LNCaP clone FGC (cell line): ENCODE results near the gene G6PD.

Experiments used
- DNase-seq: peaks from one replicate; pipeline ENCODE4 v3.0.0-alpha.2; 2011; ENCODE audit warnings: low read depth
- H3K4me3 ChIP-seq: 2 replicates; pipeline ENCODE4 v1.5.1; 2011; ENCODE audit warnings: mild to moderate bottlenecking, low read depth, low read length, control low read depth
- TF ChIP-seq, protein P1 (sequence below): IDR thresholded peaks from 2 replicates; pipeline ENCODE4 v1.5.1; 2012; ENCODE audit warnings: mild to moderate bottlenecking; ENCODE audit not compliant: control insufficient read depth, insufficient read depth; ENCODE audit errors: extremely low read depth

The G6PD gene

DNA sequence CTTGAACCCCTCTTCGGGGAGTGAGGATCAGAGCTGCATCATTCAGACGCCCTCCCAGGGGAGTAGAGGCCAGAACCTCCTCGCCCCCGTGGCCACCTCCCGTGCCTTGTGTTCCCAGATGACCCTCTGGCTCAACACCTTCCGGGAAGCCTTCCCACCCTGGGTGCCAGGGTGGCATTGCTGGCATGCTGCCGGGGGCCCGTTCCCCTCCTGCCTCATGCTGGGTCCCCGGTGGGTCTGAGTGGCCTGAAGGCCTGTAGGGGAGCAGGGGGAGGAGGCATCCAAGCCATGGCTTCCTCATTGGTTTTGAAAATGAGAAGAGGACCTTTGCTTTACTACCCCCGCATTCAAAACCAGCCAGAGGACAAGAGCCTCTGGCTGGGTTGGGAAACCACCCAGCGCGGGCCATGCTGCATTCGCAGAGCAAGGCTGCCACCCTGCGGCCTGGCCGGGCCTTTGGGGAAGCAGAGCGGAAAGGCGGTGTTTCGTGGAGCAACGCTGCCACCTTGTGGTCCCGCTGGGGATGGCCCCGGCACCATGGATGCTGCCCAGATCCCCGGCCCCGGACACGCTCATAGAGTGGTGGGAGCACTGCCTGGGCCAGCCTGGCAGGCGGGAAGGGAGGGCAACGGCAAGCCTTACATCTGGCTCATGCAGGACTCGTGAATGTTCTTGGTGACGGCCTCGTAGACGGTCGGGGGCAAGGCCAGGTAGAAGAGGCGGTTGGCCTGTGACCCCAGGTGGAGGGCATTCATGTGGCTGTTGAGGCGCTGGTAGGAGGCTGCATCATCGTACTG is 11.9 kb downstream of the G6PD start:
- no peak overlapping the region for H3K4me3 ChIP-seq
- DNase-seq = no peak
- TF ChIP-seq, protein P1, sequence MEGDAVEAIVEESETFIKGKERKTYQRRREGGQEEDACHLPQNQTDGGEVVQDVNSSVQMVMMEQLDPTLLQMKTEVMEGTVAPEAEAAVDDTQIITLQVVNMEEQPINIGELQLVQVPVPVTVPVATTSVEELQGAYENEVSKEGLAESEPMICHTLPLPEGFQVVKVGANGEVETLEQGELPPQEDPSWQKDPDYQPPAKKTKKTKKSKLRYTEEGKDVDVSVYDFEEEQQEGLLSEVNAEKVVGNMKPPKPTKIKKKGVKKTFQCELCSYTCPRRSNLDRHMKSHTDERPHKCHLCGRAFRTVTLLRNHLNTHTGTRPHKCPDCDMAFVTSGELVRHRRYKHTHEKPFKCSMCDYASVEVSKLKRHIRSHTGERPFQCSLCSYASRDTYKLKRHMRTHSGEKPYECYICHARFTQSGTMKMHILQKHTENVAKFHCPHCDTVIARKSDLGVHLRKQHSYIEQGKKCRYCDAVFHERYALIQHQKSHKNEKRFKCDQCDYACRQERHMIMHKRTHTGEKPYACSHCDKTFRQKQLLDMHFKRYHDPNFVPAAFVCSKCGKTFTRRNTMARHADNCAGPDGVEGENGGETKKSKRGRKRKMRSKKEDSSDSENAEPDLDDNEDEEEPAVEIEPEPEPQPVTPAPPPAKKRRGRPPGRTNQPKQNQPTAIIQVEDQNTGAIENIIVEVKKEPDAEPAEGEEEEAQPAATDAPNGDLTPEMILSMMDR = peak; percentile 97

DNA sequence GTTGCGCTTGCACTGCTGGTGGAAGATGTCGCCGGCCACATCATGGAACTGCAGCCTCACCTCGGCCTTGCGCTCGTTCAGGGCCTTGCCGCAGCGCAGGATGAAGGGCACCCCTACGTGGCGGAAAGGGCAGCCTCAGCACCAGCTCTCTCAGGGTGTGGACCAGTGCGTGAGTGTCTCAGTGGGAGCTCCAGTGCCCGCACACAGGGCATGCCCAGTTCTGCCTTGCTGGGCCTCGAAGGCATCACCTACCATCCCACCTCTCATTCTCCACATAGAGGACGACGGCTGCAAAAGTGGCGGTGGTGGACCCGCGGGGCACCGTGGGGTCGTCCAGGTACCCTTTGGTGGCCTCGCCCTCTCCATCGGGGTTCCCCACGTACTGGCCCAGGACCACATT is 14.0 kb downstream of the G6PD start:
- TF ChIP-seq, protein P1 = no peak
- no peak for DNase-seq
- H3K4me3 ChIP-seq = no peak overlapping the region

DNA sequence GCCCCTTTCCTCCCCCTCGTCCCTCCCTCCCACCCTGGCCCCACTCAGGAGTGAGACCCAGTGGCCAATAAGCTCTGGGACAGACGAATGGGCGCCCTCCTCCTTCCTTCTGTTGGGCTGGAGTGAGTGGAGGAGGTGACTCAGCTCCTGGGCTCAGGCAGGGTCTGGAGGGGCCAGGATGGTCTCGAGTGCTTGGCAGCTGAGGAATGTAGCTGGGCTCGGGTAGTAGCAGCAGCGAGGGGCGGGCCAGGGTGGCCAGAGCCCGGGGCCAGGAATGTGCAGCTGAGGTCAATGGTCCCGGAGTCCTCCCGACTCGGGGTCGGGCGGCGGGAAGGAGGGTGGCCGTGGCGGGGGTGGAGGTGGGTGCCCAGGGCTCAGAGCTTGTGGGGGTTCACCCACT is 15.0 kb downstream of the G6PD start:
- H3K4me3 ChIP-seq = no peak overlapping the region

GRCh38 chrX:154530286-154530685 is 16.4 kb downstream of the G6PD start:
- DNase-seq = no peak
- TF ChIP-seq, protein P1 = no peak
- H3K4me3 ChIP-seq = no peak overlapping the region

More for the DNA sequence above, 15.0 kb downstream of the G6PD start:
- TF ChIP-seq, protein P1 = no peak
- DNase-seq = no peak

- no peak for DNase-seq
- TF ChIP-seq, protein P1 = no peak
- H3K4me3 ChIP-seq = no peak overlapping the region
Observed at GRCh38 chrX:154529206-154529612, 17.4 kb downstream of the G6PD start.

DNA sequence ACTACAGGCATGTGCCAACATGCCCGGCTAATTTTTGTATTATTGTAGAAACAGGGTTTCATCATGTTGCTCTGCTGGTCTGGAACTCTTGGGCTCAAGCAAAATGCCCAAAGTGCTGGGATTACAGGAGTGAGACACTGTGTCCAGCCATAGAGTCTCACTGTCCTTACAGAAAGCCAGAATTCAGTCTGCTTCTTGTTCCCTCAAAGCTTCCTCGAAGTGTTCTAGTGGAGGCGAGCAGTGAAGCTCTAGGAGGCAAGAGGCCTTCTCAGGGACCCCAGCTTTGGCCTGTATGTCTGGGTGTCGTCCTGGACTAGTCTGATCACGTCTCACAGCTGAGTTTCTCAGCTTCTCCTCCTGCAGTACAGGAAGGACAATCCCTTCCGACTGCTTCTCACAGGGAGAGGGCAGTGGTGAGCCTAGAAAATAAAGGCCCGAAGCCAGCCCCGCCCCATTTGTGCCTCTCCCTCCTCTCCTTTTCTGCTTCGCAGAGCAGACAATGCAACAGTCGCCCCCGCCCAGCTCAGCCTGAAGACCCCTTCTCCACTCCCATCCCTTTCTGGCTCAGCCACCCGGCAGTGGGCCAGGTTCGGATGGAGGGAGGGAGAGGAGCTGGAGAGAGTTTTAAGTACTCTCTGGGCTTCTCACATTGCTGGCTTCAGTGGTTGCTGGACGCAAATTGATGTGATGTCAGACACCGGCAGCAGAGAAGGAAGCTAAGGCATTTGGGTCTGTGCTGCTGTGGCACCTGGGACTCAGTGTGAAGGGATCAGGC is 19.6 kb downstream of the G6PD start:
- DNase-seq = no peak
- peak overlapping the region; percentile 1; the same call in 1 of the 2 replicates for H3K4me3 ChIP-seq
- TF ChIP-seq, protein P1 = peak; percentile 59
